Osteoblast (primary cell): ENCODE measurements around the gene C15orf40. TPM values are rescaled to one million over a fixed set of nuclear protein-coding genes. Genes with fewer than 3 reads are reported as not detected.
"Not testable (repeated sequence)": the region's sequence is repeated elsewhere in the genome, so short reads cannot be mapped to it uniquely, and the experiment has no call there.

Source experiments
- DNase-seq: peaks from one replicate; pipeline ENCODE4 v3.0.0; 2011; ENCODE audit warnings: low spot score, mixed read lengths; ENCODE audit not compliant: insufficient read length; ENCODE audit errors: missing footprints
- H2AFZ ChIP-seq: 2 replicates; pipeline ENCODE4 v1.6.0; 2011; ENCODE audit warnings: mild to moderate bottlenecking, low read length
- H3K27ac ChIP-seq: 2 replicates; pipeline ENCODE4 v1.5.1; 2011; ENCODE audit warnings: mild to moderate bottlenecking, low read depth, low read length, moderate library complexity
- H3K27me3 ChIP-seq: 2 replicates; pipeline ENCODE4 v1.6.0; 2012; ENCODE audit warnings: mild to moderate bottlenecking, control low read depth, inconsistent platforms, low read length, moderate library complexity; ENCODE audit not compliant: insufficient read depth
- H3K36me3 ChIP-seq: 2 replicates; pipeline ENCODE4 v1.5.1; 2011; ENCODE audit warnings: mild to moderate bottlenecking, low read length, control low read depth, moderate library complexity; ENCODE audit not compliant: insufficient read depth
- H3K4me1 ChIP-seq: 2 replicates; pipeline ENCODE4 v1.5.1; 2011; ENCODE audit warnings: mild to moderate bottlenecking, low read length, control low read depth, moderate library complexity; ENCODE audit not compliant: insufficient read depth
- H3K4me2 ChIP-seq: 2 replicates; pipeline ENCODE4 v1.6.0; 2011; ENCODE audit warnings: mild to moderate bottlenecking, low read length; ENCODE audit not compliant: insufficient read depth
- H3K4me3 ChIP-seq: fragments of 200-600 bp; sonication (generic); 3 replicates; pipeline ENCODE4 v1.5.1; 2012; ENCODE audit warnings: mild to moderate bottlenecking, low read length, inconsistent platforms; ENCODE audit not compliant: insufficient read depth
- H3K79me2 ChIP-seq: 2 replicates; pipeline ENCODE4 v1.6.0; 2012; ENCODE audit warnings: mild to moderate bottlenecking, low read length, control low read depth, inconsistent platforms; ENCODE audit not compliant: insufficient read depth
- H3K9me3 ChIP-seq: 2 replicates; pipeline ENCODE4 v1.5.1; 2011; ENCODE audit warnings: low read depth, low read length, control low read depth
- H4K20me1 ChIP-seq: 2 replicates; pipeline ENCODE4 v1.6.0; 2012; ENCODE audit warnings: mild to moderate bottlenecking, low read length, control low read depth; ENCODE audit not compliant: insufficient read depth
- CTCF ChIP-seq: IDR thresholded peaks from 2 replicates; pipeline ENCODE4 v1.5.1; 2011; ENCODE audit warnings: mild to moderate bottlenecking, low read depth, low read length, moderate library complexity; ENCODE audit errors: extremely low read depth
- total RNA-seq: library from RNA; depleted of rRNA; stranded (reverse); fragments of >200 nt; gene quantifications from 2 replicates; pipeline ENCODE4 v1.2.3, GENCODE V29; 2012

C15orf40 gene
- total RNA-seq, 1 donor: 13.4 TPM

DNA sequence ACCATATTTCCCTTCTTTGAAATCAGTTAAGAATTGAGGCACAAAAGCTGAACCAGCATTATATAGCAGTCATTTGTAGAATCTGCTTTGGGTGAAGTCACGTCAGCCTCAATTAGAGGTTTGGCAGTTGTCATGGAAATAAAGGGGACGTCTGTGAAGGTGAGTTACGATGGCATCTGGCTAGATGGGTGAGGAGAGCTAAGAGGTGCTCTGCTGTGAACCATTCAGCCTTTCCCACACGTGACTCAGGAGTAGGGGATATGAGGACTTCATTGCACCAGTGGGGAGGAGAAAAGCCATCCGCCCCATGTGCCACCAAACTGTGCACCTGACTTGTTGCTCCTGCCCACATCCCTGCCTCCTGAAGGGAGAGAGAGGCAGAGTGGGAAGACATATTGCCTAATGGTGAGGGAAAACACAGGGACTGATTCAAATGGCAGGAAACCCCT is 2.8 kb upstream of the C15orf40 start:
- Histone ChIP-seq H2AFZ (no peak overlapping the region), H4K20me1 (peaks cover 8% of the 10 kb centered on the region), H3K4me2 (no peak overlapping the region), H3K4me3 (no peak overlapping the region), H3K36me3 (peaks cover 16% of the 10 kb centered on the region), H3K27me3 (no peaks in the 10 kb centered on the region), H3K4me1 (peaks cover 20% of the 10 kb centered on the region), H3K27ac (no peak overlapping the region), H3K9me3 (no peaks in the 10 kb centered on the region), H3K79me2 (peaks cover 20% of the 10 kb centered on the region)
- no peak for TF ChIP-seq CTCF
- DNase-seq: no peak

DNA sequence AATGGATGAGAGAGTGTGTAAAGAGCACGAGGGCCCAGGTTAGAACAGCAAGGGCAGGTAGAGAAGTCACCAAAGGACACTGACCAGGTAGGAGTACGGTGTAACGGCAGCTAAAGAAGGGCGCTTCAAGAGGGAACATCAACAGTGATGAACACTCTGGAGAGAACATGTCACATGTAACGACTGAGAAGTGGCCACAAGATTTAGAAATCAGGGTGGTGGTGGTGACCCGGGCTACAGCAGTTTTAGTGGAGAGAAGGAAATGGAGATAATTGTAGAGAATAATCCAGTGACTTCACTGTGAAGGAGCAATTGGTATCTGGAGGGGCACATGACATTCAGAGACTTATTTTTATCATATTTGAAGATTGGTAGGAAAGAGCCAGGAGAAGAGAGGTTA is 1.2 kb upstream of the C15orf40 start:
- Histone ChIP-seq H4K20me1 (peaks cover 8% of the 10 kb centered on the region), H3K4me1 (peaks cover 20% of the 10 kb centered on the region), H3K4me3 (peak overlapping the region; percentile 89), H3K27ac (no peak overlapping the region), H3K9me3 (no peaks in the 10 kb centered on the region), H3K27me3 (no peaks in the 10 kb centered on the region), H3K4me2 (peak overlapping the region; percentile 92), H3K36me3 (peaks cover 23% of the 10 kb centered on the region), H2AFZ (no peak overlapping the region), H3K79me2 (peaks cover 21% of the 10 kb centered on the region)
- DNase-seq: no peak
- no peak for TF ChIP-seq CTCF

DNA sequence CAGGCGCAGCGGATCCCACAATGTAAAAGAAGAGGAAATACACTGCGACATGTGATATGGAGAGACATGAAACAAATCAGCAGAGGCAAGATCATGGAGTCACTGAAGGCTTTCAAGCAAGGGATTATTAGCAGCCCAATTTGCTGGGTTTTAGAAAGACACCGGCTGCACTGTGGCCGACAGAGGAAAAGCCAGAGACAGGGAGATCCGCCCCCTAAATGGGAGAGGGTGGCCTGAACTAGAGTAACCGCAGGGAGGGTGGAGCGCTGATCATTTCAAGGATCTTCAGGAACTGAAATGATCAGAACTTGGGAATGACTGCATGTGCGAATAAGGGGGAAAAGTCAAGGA is 612 bp upstream of the C15orf40 start:
- peak overlapping the region; percentile 92 for H3K4me2 ChIP-seq
- peaks cover 20% of the 10 kb centered on the region for H3K4me1 ChIP-seq
- no peak for TF ChIP-seq CTCF
- H3K27me3 ChIP-seq: no peaks in the 10 kb centered on the region
- peak overlapping the region; percentile 74 for H3K27ac ChIP-seq
- H3K36me3 ChIP-seq: peaks cover 27% of the 10 kb centered on the region
- H3K9me3 ChIP-seq: no peaks in the 10 kb centered on the region
- peak overlapping the region; percentile 99 for H2AFZ ChIP-seq
- DNase-seq: no peak
- H3K4me3 ChIP-seq: peak overlapping the region; percentile 89
- peaks cover 23% of the 10 kb centered on the region for H3K79me2 ChIP-seq
- H4K20me1 ChIP-seq: peaks cover 8% of the 10 kb centered on the region

DNA sequence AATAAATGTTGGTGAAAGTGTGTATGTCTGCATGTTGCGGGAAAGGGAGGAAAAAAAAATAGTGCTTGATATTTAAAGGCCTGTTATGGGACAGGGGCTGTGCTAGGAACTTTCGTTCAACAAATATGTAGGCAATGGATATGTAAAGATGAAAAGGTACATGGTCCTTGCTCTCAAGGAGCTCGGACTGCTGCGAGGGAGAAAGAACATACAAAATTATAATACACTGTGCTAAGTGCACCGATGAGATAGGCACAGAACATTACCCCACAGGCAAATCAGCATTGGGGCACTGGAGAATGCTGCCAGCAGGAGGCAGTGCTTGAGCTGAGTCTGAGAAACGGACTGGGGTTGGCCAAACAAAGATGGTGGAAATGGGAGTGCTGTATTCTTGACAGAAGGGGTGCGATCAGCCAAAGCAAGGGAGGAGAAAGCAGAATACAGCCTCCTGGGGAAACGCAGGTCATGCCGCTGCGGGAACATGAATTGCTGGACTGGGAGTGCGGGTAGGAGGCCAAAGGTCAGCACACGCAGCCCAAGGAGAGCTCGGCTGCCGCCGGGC is 649 bp downstream of the C15orf40 start:
- Histone ChIP-seq H3K79me2 (peaks cover 23% of the 10 kb centered on the region), H3K4me3 (peak overlapping the region; percentile 89), H2AFZ (peak overlapping the region; percentile 94), H3K4me1 (peaks cover 20% of the 10 kb centered on the region), H3K4me2 (peak overlapping the region; percentile 92), H3K27me3 (no peaks in the 10 kb centered on the region), H4K20me1 (peaks cover 8% of the 10 kb centered on the region), H3K9me3 (no peaks in the 10 kb centered on the region), H3K36me3 (peaks cover 33% of the 10 kb centered on the region), H3K27ac (peak overlapping the region; percentile 60)
- DNase-seq: peak; percentile 93
- TF ChIP-seq CTCF: peak; percentile 97

DNA sequence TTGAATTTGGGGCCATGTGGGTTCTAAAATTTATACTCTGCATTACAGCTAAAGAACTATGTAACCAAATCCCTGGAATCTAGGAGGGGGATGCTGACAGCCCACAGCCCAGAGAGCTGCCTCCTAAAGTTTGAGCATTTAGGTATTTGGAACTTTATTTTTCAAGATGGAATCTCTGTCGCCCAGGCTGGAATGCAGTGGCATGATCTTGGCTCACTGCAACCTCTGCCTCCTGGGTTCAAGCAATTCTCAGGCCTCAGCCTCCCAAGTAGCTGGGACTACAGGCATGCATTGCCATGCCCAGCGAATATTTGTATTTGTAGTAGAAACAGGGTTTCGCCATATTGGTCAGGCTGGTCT is 10.8 kb downstream of the C15orf40 start:
- H3K27ac ChIP-seq, H3K79me2 ChIP-seq, H3K9me3 ChIP-seq, H3K27me3 ChIP-seq, H2AFZ ChIP-seq, H3K36me3 ChIP-seq, H3K4me1 ChIP-seq, H4K20me1 ChIP-seq, DNase-seq: not testable (repeated sequence)
- Histone ChIP-seq H3K4me3 (peak overlapping the region; percentile 69), H3K4me2 (peak overlapping the region; percentile 86)
